Activated naive CD4-positive, alpha-beta T cell treated with anti-CD3 and anti-CD28 coated beads, Interleukin-2, amount 50 U/mL, for 72 hours (primary cell): ENCODE data around the gene SYNE3. TPM values are rescaled to one million over a fixed set of nuclear protein-coding genes. Genes with fewer than 3 reads are reported as not detected.

Source experiments
- ATAC-seq, 2 donors: fragments of 150-1000 bp; cut with Tn5 transposase; 2 replicates each; pipeline ENCODE4 v1.10.0; 2021; ENCODE audit warnings: mild to moderate bottlenecking in 2 of 2, moderate library complexity in 2 of 2
- DNase-seq, 2 donors: peaks; one replicate each; pipeline ENCODE4 v3.0.0; 2021 to 2022; ENCODE audit warnings: low spot score in 2 of 2
- H3K27ac Mint-ChIP-seq, 2 donors: one replicate each; pipeline ENCODE4 v1.8.0; 2022; ENCODE audit warnings: mild to moderate bottlenecking in 2 of 2, mixed read lengths in 2 of 2
- H3K36me3 Mint-ChIP-seq, 2 donors: one replicate each; pipeline ENCODE4 v1.8.0; 2022; ENCODE audit warnings: mixed read lengths in 2 of 2
- H3K9me3 Mint-ChIP-seq, 2 donors: one replicate each; pipeline ENCODE4 v1.8.0; 2022; ENCODE audit warnings: mixed read lengths in 2 of 2
- total RNA-seq, 2 donors: library from RNA; stranded (reverse); gene quantifications; one replicate each; pipeline ENCODE4 v1.2.3, GENCODE V29; 2022

The SYNE3 gene
- total RNA-seq, 2 donors from 2014 or later, result 9.9 to 73.8 TPM

GRCh38 chr14:95531969-95532368, 15.5 kb upstream of the SYNE3 start:
- ATAC-seq (no peak), DNase-seq (no peak)
- Mint-ChIP-seq H3K27ac (peak overlapping the region; percentile 95 to 99), H3K9me3 (no peaks in the 10 kb centered on the region), H3K36me3 (peaks cover 35 to 52% of the 10 kb centered on the region in 2 donors)

- Mint-ChIP-seq H3K9me3 (no peaks in the 10 kb centered on the region), H3K36me3 (peaks cover 35 to 52% of the 10 kb centered on the region in 2 donors), H3K27ac (peak overlapping the region in 1 of 2 donors; percentile 95)
- no peak for ATAC-seq
- DNase-seq, result no peak
Measured at GRCh38 chr14:95531473-95531872, 15.0 kb upstream of the SYNE3 start.

GRCh38 chr14:95530473-95531276, 14.2 kb upstream of the SYNE3 start:
- DNase-seq, result no peak
- ATAC-seq, result no peak

GRCh38 chr14:95529216-95529615, 12.8 kb upstream of the SYNE3 start:
- H3K9me3 Mint-ChIP-seq, result no peaks in the 10 kb centered on the region
- H3K36me3 Mint-ChIP-seq, result peaks cover 22 to 42% of the 10 kb centered on the region in 2 donors
- ATAC-seq (no peak), DNase-seq (no peak)
- no peak overlapping the region for H3K27ac Mint-ChIP-seq

More at GRCh38 chr14:95530473-95531276, 14.2 kb upstream of the SYNE3 start:
- Mint-ChIP-seq H3K36me3 (peaks cover 30 to 47% of the 10 kb centered on the region in 2 donors), H3K27ac (peak overlapping the region in 1 of 2 donors; percentile 77), H3K9me3 (no peaks in the 10 kb centered on the region)

GRCh38 chr14:95527387-95528002, 11.0 kb upstream of the SYNE3 start:
- DNase-seq (peak in 1 of 2 donors; percentile 56), ATAC-seq (no peak)
- H3K9me3 Mint-ChIP-seq, result no peaks in the 10 kb centered on the region
- H3K27ac Mint-ChIP-seq, result peak overlapping the region; percentile 86 to 95
- peaks cover 7 to 26% of the 10 kb centered on the region in 2 donors for H3K36me3 Mint-ChIP-seq

GRCh38 chr14:95526483-95527386, 10.3 kb upstream of the SYNE3 start:
- ATAC-seq (no peak), DNase-seq (no peak)
- Mint-ChIP-seq H3K9me3 (no peaks in the 10 kb centered on the region), H3K27ac (peak overlapping the region; percentile 86 to 95), H3K36me3 (peaks cover 5 to 19% of the 10 kb centered on the region in 2 donors)

- ATAC-seq (no peak), DNase-seq (no peak)
- Mint-ChIP-seq H3K36me3 (peaks cover 5 to 11% of the 10 kb centered on the region in 2 donors), H3K27ac (peak overlapping the region; percentile 67 to 95), H3K9me3 (no peaks in the 10 kb centered on the region)
Measured at GRCh38 chr14:95525999-95526398, 9.5 kb upstream of the SYNE3 start.

GRCh38 chr14:95524706-95525512, 8.5 kb upstream of the SYNE3 start:
- Mint-ChIP-seq H3K27ac (peak overlapping the region; percentile 95 to 99), H3K9me3 (no peaks in the 10 kb centered on the region), H3K36me3 (peaks cover 2 to 5% of the 10 kb centered on the region in 2 donors)
- ATAC-seq, result no peak
- no peak for DNase-seq

- H3K9me3 Mint-ChIP-seq, result no peaks in the 10 kb centered on the region
- peak; percentile 3 to 40 for ATAC-seq
- peak overlapping the region; percentile 95 to 99 for H3K27ac Mint-ChIP-seq
- H3K36me3 Mint-ChIP-seq, result peaks cover 0 to 5% of the 10 kb centered on the region in 2 donors
- DNase-seq, result peak; percentile 39 to 58
Measured at GRCh38 chr14:95523815-95524448, 7.5 kb upstream of the SYNE3 start.

- ATAC-seq (peak; percentile 76 to 81), DNase-seq (peak; percentile 55 to 59)
- peaks cover 0 to 5% of the 10 kb centered on the region in 2 donors for H3K36me3 Mint-ChIP-seq
- H3K9me3 Mint-ChIP-seq, result no peaks in the 10 kb centered on the region
- H3K27ac Mint-ChIP-seq, result peak overlapping the region; percentile 95 to 99
Measured at GRCh38 chr14:95523051-95523814, 6.8 kb upstream of the SYNE3 start.

GRCh38 chr14:95522556-95522955, 6.1 kb upstream of the SYNE3 start:
- H3K36me3 Mint-ChIP-seq, result peaks cover 0 to 5% of the 10 kb centered on the region in 2 donors
- H3K9me3 Mint-ChIP-seq, result no peaks in the 10 kb centered on the region
- ATAC-seq (no peak), DNase-seq (no peak)
- peak overlapping the region; percentile 95 to 99 for H3K27ac Mint-ChIP-seq

GRCh38 chr14:95522116-95522515, 5.7 kb upstream of the SYNE3 start:
- no peaks in the 10 kb centered on the region for H3K9me3 Mint-ChIP-seq
- DNase-seq, result no peak
- peak overlapping the region; percentile 95 to 99 for H3K27ac Mint-ChIP-seq
- ATAC-seq, result no peak
- H3K36me3 Mint-ChIP-seq, result peaks cover 0 to 5% of the 10 kb centered on the region in 2 donors

GRCh38 chr14:95521001-95521400, 4.6 kb upstream of the SYNE3 start:
- H3K27ac Mint-ChIP-seq, result no peak overlapping the region
- H3K36me3 Mint-ChIP-seq, result peaks cover 0 to 5% of the 10 kb centered on the region in 2 donors
- DNase-seq (no peak), ATAC-seq (no peak)
- no peaks in the 10 kb centered on the region for H3K9me3 Mint-ChIP-seq

GRCh38 chr14:95520346-95520745, 3.9 kb upstream of the SYNE3 start:
- ATAC-seq (no peak), DNase-seq (no peak)
- Mint-ChIP-seq H3K36me3 (peaks cover under 1 to 5% of the 10 kb centered on the region in 2 donors), H3K9me3 (no peaks in the 10 kb centered on the region), H3K27ac (peak overlapping the region; percentile 87 to 97)

GRCh38 chr14:95519699-95520098, 3.2 kb upstream of the SYNE3 start:
- Mint-ChIP-seq H3K9me3 (no peaks in the 10 kb centered on the region), H3K36me3 (peaks cover 5 to 6% of the 10 kb centered on the region in 2 donors), H3K27ac (peak overlapping the region; percentile 87 to 97)
- peak; percentile 70 to 85 for DNase-seq
- ATAC-seq, result peak; percentile 40 to 42
